IMR-90 (cell line): ENCODE data around the gene MAN1A2. TPM values are rescaled to one million over a fixed set of nuclear protein-coding genes. Genes with fewer than 3 reads are reported as not detected.

ENCODE experiments used
- ATAC-seq: fragments of 200-7000 bp; cut with Tn5 transposase; 2 replicates; pipeline ENCODE4 v1.9.1; 2020; ENCODE audit warnings: low read depth, mild to moderate bottlenecking, moderate library complexity
- BruUV-seq: library from RNA; stranded (reverse); fragments of 400-500 nt; replicated peaks from 2 replicates; lab custom pipeline; 2021; lab: Mats Ljungman, UMichigan
- CTCF ChIA-PET: fragments of 300-600 bp; formaldehyde crosslinking; extraction: SDS; loops from one replicate; lab custom pipeline; 2021; ENCODE audit warnings: antibody characterized with exemption; lab: Yijun Ruan, JAX
- POLR2A ChIA-PET: fragments of 300-600 bp; sonication (Branson Sonifier 250); formaldehyde crosslinking; loops from one replicate; lab custom pipeline; 2022; ENCODE audit warnings: antibody characterized with exemption; ENCODE audit not compliant: unreplicated experiment; lab: Charles Lee
- DNase-seq: peaks from one replicate; pipeline ENCODE4 v3.0.0; 2013
- H2AFZ ChIP-seq: replicated peaks from 2 replicates; pipeline ENCODE3; 2013; ENCODE audit warnings: low read length, mild to moderate bottlenecking; ENCODE audit not compliant: poor library complexity
- H2AK5ac ChIP-seq: 2 replicates; pipeline ENCODE4 v1.6.1; 2013; ENCODE audit warnings: low read depth, low read length, inconsistent platforms
- H2AK9ac ChIP-seq: replicated peaks from 2 replicates; pipeline ENCODE3; 2013; ENCODE audit warnings: mild to moderate bottlenecking, low read depth, low read length, moderate library complexity; ENCODE audit not compliant: poor library complexity
- H2BK120ac ChIP-seq: 2 replicates; pipeline ENCODE4 v1.6.1; 2013; ENCODE audit warnings: low read depth, low read length, inconsistent platforms
- H2BK15ac ChIP-seq: 3 replicates; pipeline ENCODE4 v1.6.1; 2013; ENCODE audit warnings: low read depth, low read length, inconsistent platforms
- H2BK20ac ChIP-seq: 2 replicates; pipeline ENCODE4 v1.6.1; 2013; ENCODE audit warnings: low read depth, mild to moderate bottlenecking, inconsistent platforms, low read length, moderate library complexity
- H2BK5ac ChIP-seq: 2 replicates; pipeline ENCODE4 v1.6.1; 2013; ENCODE audit warnings: mild to moderate bottlenecking, low read depth, low read length, inconsistent platforms; ENCODE audit not compliant: poor library complexity, severe bottlenecking
- H3K14ac ChIP-seq: replicated peaks from 2 replicates; pipeline ENCODE4 v1.6.1; 2013; ENCODE audit warnings: low read depth, low read length, inconsistent platforms
- H3K18ac ChIP-seq: 2 replicates; pipeline ENCODE4 v1.6.1; 2013; ENCODE audit warnings: low read depth, low read length, control low read depth
- H3K23ac ChIP-seq: 2 replicates; pipeline ENCODE4 v1.6.1; 2013; ENCODE audit warnings: low read depth, low read length, inconsistent platforms
- H3K27ac ChIP-seq: 2 replicates; pipeline ENCODE4 v1.5.1; 2013; ENCODE audit warnings: mild to moderate bottlenecking, control low read depth, low read length; ENCODE audit not compliant: insufficient read depth
- H3K27me3 ChIP-seq: 2 replicates; pipeline ENCODE4 v1.6.1; 2013; ENCODE audit warnings: low read length; ENCODE audit not compliant: control insufficient read depth, insufficient read depth
- H3K36me3 ChIP-seq: 2 replicates; pipeline ENCODE4 v1.6.1; 2013; ENCODE audit warnings: low read length, mixed read lengths; ENCODE audit not compliant: control insufficient read depth, insufficient read depth
- H3K4ac ChIP-seq: 2 replicates; pipeline ENCODE4 v1.6.1; 2013; ENCODE audit warnings: low read depth, low read length, inconsistent platforms
- H3K4me1 ChIP-seq: 2 replicates; pipeline ENCODE4 v1.6.1; 2013; ENCODE audit warnings: low read length, mixed read lengths; ENCODE audit not compliant: control insufficient read depth, insufficient read depth
- H3K4me2 ChIP-seq: 2 replicates; pipeline ENCODE4 v1.6.1; 2013; ENCODE audit warnings: low read depth, mild to moderate bottlenecking, control low read depth, low read length, moderate library complexity
- H3K4me3 ChIP-seq: 2 replicates; pipeline ENCODE4 v1.5.1; 2013; ENCODE audit warnings: low read depth, mild to moderate bottlenecking, control low read depth, low read length, moderate library complexity; ENCODE audit not compliant: insufficient read depth
- H3K56ac ChIP-seq: 2 replicates; pipeline ENCODE4 v1.6.1; 2013; ENCODE audit warnings: low read length, inconsistent platforms; ENCODE audit not compliant: insufficient read depth; ENCODE audit errors: extremely low read depth
- H3K79me1 ChIP-seq, 2 experiments: 2 replicates each; pipeline ENCODE4 v1.6.1; 2013; ENCODE audit warnings: low read length in 2 of 2, inconsistent platforms in 1 of 2, low read depth in 1 of 2
- H3K9ac ChIP-seq: 2 replicates; pipeline ENCODE4 v1.6.1; 2013; ENCODE audit warnings: low read depth, low read length, control low read depth
- H3K9me1 ChIP-seq: 2 replicates; pipeline ENCODE4 v1.6.1; 2013; ENCODE audit warnings: low read length, inconsistent platforms; ENCODE audit not compliant: insufficient read depth
- H3K9me3 ChIP-seq: 2 replicates; pipeline ENCODE4 v1.6.1; 2013; ENCODE audit warnings: low read length; ENCODE audit not compliant: control insufficient read depth, insufficient read depth
- H4K20me1 ChIP-seq: 2 replicates; pipeline ENCODE4 v1.6.1; 2013; ENCODE audit warnings: low read length, inconsistent platforms; ENCODE audit not compliant: insufficient read depth
- H4K5ac ChIP-seq: 2 replicates; pipeline ENCODE4 v1.6.1; 2013; ENCODE audit warnings: mild to moderate bottlenecking, low read depth, low read length, control low read depth
- H4K8ac ChIP-seq, 2 experiments: 2 replicates each; pipeline ENCODE4 v1.6.1; 2013; ENCODE audit warnings: low read depth in 2 of 2, low read length in 2 of 2, control low read depth in 1 of 2, inconsistent platforms in 1 of 2
- H4K91ac ChIP-seq: 2 replicates; pipeline ENCODE4 v1.6.1; 2013; ENCODE audit warnings: low read depth, low read length, inconsistent platforms; ENCODE audit not compliant: insufficient read depth
- BHLHE40 ChIP-seq: fragments of 150-350 bp; IDR thresholded peaks from 2 replicates; pipeline ENCODE4 v1.6.1; 2016; ENCODE audit warnings: mild to moderate bottlenecking, low read depth, low read length
- CEBPB ChIP-seq: IDR thresholded peaks from 2 replicates; pipeline ENCODE4 v1.6.1; 2012; ENCODE audit warnings: low read depth, low read length, improper control_type of control experiment
- CHD1 ChIP-seq: IDR thresholded peaks from 2 replicates; pipeline ENCODE4 v1.6.1; 2012; ENCODE audit warnings: low read depth, low read length, improper control_type of control experiment
- ELK1 ChIP-seq: fragments of 150-350 bp; IDR thresholded peaks from 2 replicates; pipeline ENCODE4 v1.6.1; 2016; ENCODE audit warnings: low read depth, mild to moderate bottlenecking, low read length, moderate library complexity, borderline replicate concordance
- MAFK ChIP-seq: IDR thresholded peaks from 2 replicates; pipeline ENCODE4 v1.6.1; 2012; ENCODE audit warnings: low read depth, low read length, improper control_type of control experiment
- MAZ ChIP-seq: IDR thresholded peaks from 2 replicates; pipeline ENCODE4 v1.6.1; 2012; ENCODE audit warnings: low read depth, mild to moderate bottlenecking, low read length, improper control_type of control experiment, moderate library complexity, borderline replicate concordance
- MXI1 ChIP-seq: IDR thresholded peaks from 2 replicates; pipeline ENCODE4 v1.6.1; 2012; ENCODE audit warnings: low read depth, mild to moderate bottlenecking, low read length, moderate library complexity, borderline replicate concordance
- RAD21 ChIP-seq: IDR thresholded peaks from 2 replicates; pipeline ENCODE4 v1.6.1; 2012; ENCODE audit warnings: low read length, improper control_type of control experiment
- RCOR1 ChIP-seq: IDR thresholded peaks from 2 replicates; pipeline ENCODE4 v1.6.1; 2012; ENCODE audit warnings: mild to moderate bottlenecking, low read length, improper control_type of control experiment; ENCODE audit not compliant: insufficient replicate concordance
- SMC3 ChIP-seq: fragments of 150-350 bp; IDR thresholded peaks from 2 replicates; pipeline ENCODE4 v1.6.1; 2016; ENCODE audit warnings: low read depth, mild to moderate bottlenecking, antibody characterized with exemption, low read length, moderate library complexity
- USF2 ChIP-seq: fragments of 150-350 bp; IDR thresholded peaks from 2 replicates; pipeline ENCODE4 v1.6.1; 2017; ENCODE audit warnings: mild to moderate bottlenecking, antibody characterized with exemption, low read length, low read depth
- WGBS, 2 experiments: methylation state at CpG; one replicate each; pipeline versions ENCODE4 v1.1.5 to v1.1.7; 2013; ENCODE audit warnings: missing lambda C conversion rate in 2 of 2; ENCODE audit not compliant: insufficient read length in 1 of 2; ENCODE audit errors: extremely low coverage in 2 of 2; 5-methylcytosine and 5-hydroxymethylcytosine counted together
- dilution Hi-C: fragments of 300-500 bp; cut with HindIII; formaldehyde crosslinking; loops from one replicate; pipeline ENCODE4 v1.14.3; 2018; ENCODE audit warnings: low sequenced_read_pairs; ENCODE audit not compliant: unreplicated experiment
- in situ Hi-C: fragments of 300-500 bp; cut with MboI; formaldehyde crosslinking; loops from 3 replicates; pipeline ENCODE4 v1.14.3; 2019; ENCODE audit warnings: low sequenced_read_pairs, inconsistent platforms, mixed read lengths
- intact Hi-C: fragments of 100-400 bp; cut with micrococcal nuclease; formaldehyde crosslinking; loops from 2 replicates; pipeline ENCODE4 v1.10.0; 2022
- polyA plus RNA-seq, 3 experiments: library from polyadenylated mRNA; depleted of rRNA; stranded (reverse); fragments of >200 nt; gene quantifications; 2 replicates each; pipeline ENCODE4 v1.2.3, GENCODE V29; 2012; ENCODE audit warnings: low replicate concordance in 1 of 3
- total RNA-seq: library from RNA; depleted of rRNA; stranded (reverse); fragments of >200 nt; gene quantifications from 2 replicates; pipeline ENCODE4 v1.2.3, GENCODE V29; 2012

The MAN1A2 gene
- total and polyA plus RNA-seq, 2 of the 4 experiments (the other 2 are of a cell fraction) = 12.4 to 29.4 TPM

- Histone ChIP-seq H3K4me1 (no peaks in the 10 kb centered on the region), H4K8ac (no peak overlapping the region), H3K27ac (no peak overlapping the region), H4K91ac (no peak overlapping the region), H3K27me3 (peaks cover 5% of the 10 kb centered on the region; the same call in 1 of the 2 replicates), H3K4me2 (no peak overlapping the region), H3K4ac (no peak overlapping the region), H3K9me1 (no peaks in the 10 kb centered on the region), H3K79me1 (no peaks in the 10 kb centered on the region), H3K9me3 (no peaks in the 10 kb centered on the region), H2BK15ac (no peak overlapping the region), H3K23ac (no peak overlapping the region), H3K56ac (no peak overlapping the region), H4K5ac (no peak overlapping the region), H3K18ac (no peak overlapping the region), H3K14ac (no peak overlapping the region), H2AK5ac (no peak overlapping the region), H4K20me1 (no peaks in the 10 kb centered on the region), H2AFZ (no peak overlapping the region), H2AK9ac (no peak overlapping the region), H2BK5ac (no peak overlapping the region), H2BK20ac (no peak overlapping the region), H3K36me3 (no peaks in the 10 kb centered on the region), H3K4me3 (no peak overlapping the region), H2BK120ac (no peak overlapping the region), H3K9ac (no peak overlapping the region)
- ATAC-seq (no peak), DNase-seq (no peak)
- in situ Hi-C loops (no loop called here), intact Hi-C loops (no loop called here), dilution Hi-C loops (no loop called here)
- WGBS, 2 experiments = no CpG with 5 or more reads among the region's 2 CpGs
- POLR2A ChIA-PET = no interaction called here
- BruUV-seq = no TSS peak
- CTCF ChIA-PET = interaction anchor here (0.8 kb wide), 1 partner anchor 177 kb away, joined by 3 read pairs; no protein-coding TSS in a partner anchor
- TF ChIP-seq CHD1 (no peak), RCOR1 (no peak), RAD21 (no peak), CEBPB (no peak), MAFK (no peak), MAZ (no peak), SMC3 (no peak), BHLHE40 (no peak), ELK1 (no peak), USF2 (no peak), MXI1 (no peak)
Measured at GRCh38 chr1:117577191-117577885, 210.1 kb downstream of the MAN1A2 start.
